Measurements from ENCODE around the gene EVI2A. TPM values are rescaled to one million over a fixed set of nuclear protein-coding genes. Genes with fewer than 3 reads are reported as not detected.

Gene EVI2A
- total RNA-seq, 1 donor from 2014 or later: 1.1 TPM

DNA sequence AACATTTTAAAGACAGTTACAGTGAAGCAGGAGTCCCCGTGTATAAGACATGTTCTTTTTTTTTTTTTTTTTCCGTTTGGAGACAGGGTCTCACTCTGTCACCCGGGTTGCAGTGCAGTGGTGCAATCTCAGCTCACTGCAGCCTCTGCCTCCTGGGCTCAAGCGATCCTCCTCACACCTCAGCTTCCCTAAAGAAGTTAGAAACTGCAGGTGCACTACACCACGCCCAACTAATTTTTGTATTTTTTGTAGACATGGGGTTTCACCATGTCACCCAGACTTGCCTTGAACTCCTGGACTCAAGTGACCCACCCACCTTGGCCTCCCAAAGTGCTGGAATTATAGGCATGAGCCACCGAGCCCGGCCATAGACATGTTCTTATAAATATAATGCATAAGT is 10.5 kb downstream of the EVI2A start:
- no peak overlapping the region for H2AFZ ChIP-seq (ENCODE audit: low read depth, low read length)
- no peak overlapping the region for H3K4me3 ChIP-seq (ENCODE audit: insufficient read depth, low read depth, low read length)
- FAIRE-seq (no peak), DNase-seq (ENCODE audit: low read depth) (no peak)
- no peak overlapping the region for H3K4me2 ChIP-seq (ENCODE audit: low read length)
- H3K9me3 ChIP-seq (ENCODE audit: insufficient read depth, low read depth, low read length): no peaks in the 10 kb centered on the region
- no peaks in the 10 kb centered on the region for H3K79me2 ChIP-seq (ENCODE audit: insufficient read depth, low read length)
- Mint-ChIP-seq H3K27ac (ENCODE audit: unreplicated experiment) (no peak overlapping the region), H3K9me3 (ENCODE audit: unreplicated experiment) (no peaks in the 10 kb centered on the region), H3K36me3 (ENCODE audit: low read depth, unreplicated experiment) (peaks cover 1% of the 10 kb centered on the region), H3K27me3 (ENCODE audit: low read depth, unreplicated experiment) (no peaks in the 10 kb centered on the region), H3K4me3 (ENCODE audit: unreplicated experiment) (no peak overlapping the region), H3K4me1 (ENCODE audit: low read depth, unreplicated experiment) (peaks cover 4% of the 10 kb centered on the region)
- no peak overlapping the region for H3K9ac ChIP-seq (ENCODE audit: low read length)
- H3K4me1 ChIP-seq (ENCODE audit: insufficient read depth, low read length): no peaks in the 10 kb centered on the region
- no peaks in the 10 kb centered on the region for H3K36me3 ChIP-seq (ENCODE audit: insufficient read depth, low read length)
- no peak for TF ChIP-seq EZH2 (IDR thresholded peaks at IDR 0.05; ENCODE audit: insufficient read depth, low read length)
- TF ChIP-seq, protein P1, sequence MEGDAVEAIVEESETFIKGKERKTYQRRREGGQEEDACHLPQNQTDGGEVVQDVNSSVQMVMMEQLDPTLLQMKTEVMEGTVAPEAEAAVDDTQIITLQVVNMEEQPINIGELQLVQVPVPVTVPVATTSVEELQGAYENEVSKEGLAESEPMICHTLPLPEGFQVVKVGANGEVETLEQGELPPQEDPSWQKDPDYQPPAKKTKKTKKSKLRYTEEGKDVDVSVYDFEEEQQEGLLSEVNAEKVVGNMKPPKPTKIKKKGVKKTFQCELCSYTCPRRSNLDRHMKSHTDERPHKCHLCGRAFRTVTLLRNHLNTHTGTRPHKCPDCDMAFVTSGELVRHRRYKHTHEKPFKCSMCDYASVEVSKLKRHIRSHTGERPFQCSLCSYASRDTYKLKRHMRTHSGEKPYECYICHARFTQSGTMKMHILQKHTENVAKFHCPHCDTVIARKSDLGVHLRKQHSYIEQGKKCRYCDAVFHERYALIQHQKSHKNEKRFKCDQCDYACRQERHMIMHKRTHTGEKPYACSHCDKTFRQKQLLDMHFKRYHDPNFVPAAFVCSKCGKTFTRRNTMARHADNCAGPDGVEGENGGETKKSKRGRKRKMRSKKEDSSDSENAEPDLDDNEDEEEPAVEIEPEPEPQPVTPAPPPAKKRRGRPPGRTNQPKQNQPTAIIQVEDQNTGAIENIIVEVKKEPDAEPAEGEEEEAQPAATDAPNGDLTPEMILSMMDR (IDR thresholded peaks at IDR 0.05; ENCODE audit: insufficient read depth, low read depth, low read length): no peak
- H4K20me1 ChIP-seq (ENCODE audit: insufficient read depth, low read length): peaks cover 4% of the 10 kb centered on the region
- H3K27me3 ChIP-seq (ENCODE audit: insufficient read depth, low read length): no peaks in the 10 kb centered on the region
- no peak overlapping the region for H3K27ac ChIP-seq (ENCODE audit: low read depth, low read length)

DNA sequence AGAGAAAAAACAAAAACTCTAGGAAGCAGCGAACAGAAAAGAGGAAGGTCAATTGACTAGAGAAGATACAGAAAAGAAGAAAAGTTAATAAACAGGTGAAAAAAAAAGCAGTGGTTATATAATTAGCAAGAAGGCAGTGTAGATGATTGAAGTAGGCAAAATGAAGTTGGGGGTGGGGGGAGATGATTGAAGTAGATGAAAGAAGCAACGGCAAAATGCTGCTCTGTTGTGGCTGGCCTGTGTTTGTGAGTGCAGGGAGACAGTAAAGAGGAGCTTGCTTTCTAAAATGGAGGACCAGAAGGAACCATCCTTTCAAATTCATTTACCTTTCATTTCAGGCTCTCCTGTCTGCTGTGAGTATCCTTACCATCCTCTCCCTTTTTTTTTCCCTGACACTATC is 11.2 kb downstream of the EVI2A start:
- no peak for FAIRE-seq
- H3K4me3 Mint-ChIP-seq (ENCODE audit: unreplicated experiment): no peak overlapping the region
- peaks cover 4% of the 10 kb centered on the region for H3K4me1 Mint-ChIP-seq (ENCODE audit: low read depth, unreplicated experiment)
- Histone ChIP-seq H3K9ac (ENCODE audit: low read length) (no peak overlapping the region), H3K27ac (ENCODE audit: low read depth, low read length) (no peak overlapping the region), H3K4me2 (ENCODE audit: low read length) (no peak overlapping the region), H3K4me1 (ENCODE audit: insufficient read depth, low read length) (no peaks in the 10 kb centered on the region), H4K20me1 (ENCODE audit: insufficient read depth, low read length) (peaks cover 6% of the 10 kb centered on the region), H3K9me3 (ENCODE audit: insufficient read depth, low read depth, low read length) (no peaks in the 10 kb centered on the region), H2AFZ (ENCODE audit: low read depth, low read length) (no peak overlapping the region), H3K27me3 (ENCODE audit: insufficient read depth, low read length) (no peaks in the 10 kb centered on the region), H3K79me2 (ENCODE audit: insufficient read depth, low read length) (no peaks in the 10 kb centered on the region), H3K4me3 (ENCODE audit: insufficient read depth, low read depth, low read length) (no peak overlapping the region), H3K36me3 (ENCODE audit: insufficient read depth, low read length) (no peaks in the 10 kb centered on the region)
- DNase-seq (ENCODE audit: low read depth): no peak
- no peaks in the 10 kb centered on the region for H3K9me3 Mint-ChIP-seq (ENCODE audit: unreplicated experiment)
- TF ChIP-seq EZH2 (IDR thresholded peaks at IDR 0.05; ENCODE audit: insufficient read depth, low read length): no peak
- H3K27me3 Mint-ChIP-seq (ENCODE audit: low read depth, unreplicated experiment): no peaks in the 10 kb centered on the region
- peaks cover 1% of the 10 kb centered on the region for H3K36me3 Mint-ChIP-seq (ENCODE audit: low read depth, unreplicated experiment)
- H3K27ac Mint-ChIP-seq (ENCODE audit: unreplicated experiment): no peak overlapping the region

DNA sequence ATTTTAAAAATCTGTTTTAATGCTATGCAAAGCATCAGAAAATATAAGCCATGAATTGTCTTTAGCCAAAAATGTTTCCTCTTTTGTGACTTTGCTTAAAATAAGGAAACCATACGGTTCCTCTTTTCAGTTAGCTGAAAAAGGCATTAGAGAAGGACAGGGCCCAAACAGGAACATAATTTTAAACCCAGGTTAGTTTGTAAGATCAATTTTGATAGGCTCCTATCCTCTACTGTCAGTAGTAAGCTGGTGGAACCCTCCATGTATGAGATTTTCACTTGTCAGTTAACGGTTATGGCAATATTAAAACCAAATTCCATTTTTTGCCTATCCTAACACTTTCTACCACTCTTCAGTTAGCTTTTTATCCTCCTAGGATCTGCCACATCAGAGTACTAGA is 11.9 kb downstream of the EVI2A start:
- no peaks in the 10 kb centered on the region for H3K9me3 Mint-ChIP-seq (ENCODE audit: unreplicated experiment)
- H3K4me3 Mint-ChIP-seq (ENCODE audit: unreplicated experiment): no peak overlapping the region
- H3K4me1 Mint-ChIP-seq (ENCODE audit: low read depth, unreplicated experiment): peaks cover 4% of the 10 kb centered on the region
- Histone ChIP-seq H3K4me3 (ENCODE audit: insufficient read depth, low read depth, low read length) (no peak overlapping the region), H3K9ac (ENCODE audit: low read length) (no peak overlapping the region), H3K27ac (ENCODE audit: low read depth, low read length) (no peak overlapping the region), H3K4me2 (ENCODE audit: low read length) (no peak overlapping the region), H3K36me3 (ENCODE audit: insufficient read depth, low read length) (no peaks in the 10 kb centered on the region), H3K9me3 (ENCODE audit: insufficient read depth, low read depth, low read length) (no peaks in the 10 kb centered on the region), H4K20me1 (ENCODE audit: insufficient read depth, low read length) (peaks cover 10% of the 10 kb centered on the region), H3K27me3 (ENCODE audit: insufficient read depth, low read length) (no peaks in the 10 kb centered on the region), H3K4me1 (ENCODE audit: insufficient read depth, low read length) (no peaks in the 10 kb centered on the region), H3K79me2 (ENCODE audit: insufficient read depth, low read length) (no peaks in the 10 kb centered on the region), H2AFZ (ENCODE audit: low read depth, low read length) (no peak overlapping the region)
- FAIRE-seq (no peak), DNase-seq (ENCODE audit: low read depth) (no peak)
- no peaks in the 10 kb centered on the region for H3K27me3 Mint-ChIP-seq (ENCODE audit: low read depth, unreplicated experiment)
- TF ChIP-seq, protein P1 (IDR thresholded peaks at IDR 0.05; ENCODE audit: insufficient read depth, low read depth, low read length): no peak
- no peak for TF ChIP-seq EZH2 (IDR thresholded peaks at IDR 0.05; ENCODE audit: insufficient read depth, low read length)
- peaks cover 2% of the 10 kb centered on the region for H3K36me3 Mint-ChIP-seq (ENCODE audit: low read depth, unreplicated experiment)
- no peak overlapping the region for H3K27ac Mint-ChIP-seq (ENCODE audit: unreplicated experiment)
